Ishikawa (cell line): ENCODE data around the gene MEPCE.

Experiments
- CEBPB ChIP-seq: IDR thresholded peaks from 2 replicates; pipeline ENCODE4 v1.6.1; 2012
- CREB1 ChIP-seq: IDR thresholded peaks from 2 replicates; pipeline ENCODE4 v1.6.1; 2012; ENCODE audit warnings: low read depth
- EGR1 ChIP-seq: IDR thresholded peaks from 2 replicates; pipeline ENCODE4 v1.6.1; 2012
- EP300 ChIP-seq: IDR thresholded peaks from 2 replicates; pipeline ENCODE4 v1.6.1; 2012; ENCODE audit warnings: borderline replicate concordance
- FOXM1 ChIP-seq: IDR thresholded peaks from 2 replicates; pipeline ENCODE4 v1.6.1; 2012; ENCODE audit warnings: low read depth, borderline replicate concordance
- NFIC ChIP-seq: IDR thresholded peaks from 2 replicates; pipeline ENCODE4 v1.6.1; 2012
- REST ChIP-seq: IDR thresholded peaks from 2 replicates; pipeline ENCODE4 v1.6.1; 2012; ENCODE audit warnings: low read depth, mild to moderate bottlenecking
- TAF1 ChIP-seq: IDR thresholded peaks from 2 replicates; pipeline ENCODE4 v1.6.1; 2012; ENCODE audit warnings: low read depth, mild to moderate bottlenecking
- TEAD4 ChIP-seq: IDR thresholded peaks from 2 replicates; pipeline ENCODE4 v1.6.1; 2012
- USF1 ChIP-seq: IDR thresholded peaks from 2 replicates; pipeline ENCODE4 v1.6.1; 2012
- YY1 ChIP-seq: IDR thresholded peaks from 2 replicates; pipeline ENCODE4 v1.6.1; 2012; ENCODE audit warnings: low read depth

- peak; percentile 91 for TF ChIP-seq USF1
- TF ChIP-seq REST: no peak
- no peak; the same call in 1 of the 2 replicates for TF ChIP-seq FOXM1
- no peak for TF ChIP-seq EP300
- TF ChIP-seq EGR1: peak; percentile 11; the same call in 1 of the 2 replicates
- no peak for TF ChIP-seq TAF1
- no peak for TF ChIP-seq YY1
- no peak for TF ChIP-seq NFIC
- peak; percentile 67 for TF ChIP-seq CREB1
- TF ChIP-seq TEAD4: no peak
- TF ChIP-seq CEBPB: no peak
Measured at GRCh38 chr7:100428967-100429636, 529 bp upstream of the MEPCE start.
